Measurements from ENCODE around the gene SIRT7.

SIRT7 gene

GRCh38 chr17:81904600-81905423 lies 13.2 kb downstream of the SIRT7 start:
- FAIRE-seq (no peak), DNase-seq (ENCODE audit: insufficient read length, low spot score) (no peak)
- no peak for TF ChIP-seq CTCF (IDR thresholded peaks at IDR 0.05; ENCODE audit: insufficient read depth, missing control alignments)

GRCh38 chr17:81903896-81904599 lies 13.9 kb downstream of the SIRT7 start:
- DNase-seq (ENCODE audit: insufficient read length, low spot score), result no peak
- no peak for TF ChIP-seq CTCF (IDR thresholded peaks at IDR 0.05; ENCODE audit: insufficient read depth, missing control alignments)
- no peak for FAIRE-seq

- FAIRE-seq (no peak), DNase-seq (ENCODE audit: insufficient read length, low spot score) (no peak)
- no peak for TF ChIP-seq CTCF (IDR thresholded peaks at IDR 0.05; ENCODE audit: insufficient read depth, missing control alignments)
Measured at GRCh38 chr17:81903415-81903831, 14.6 kb downstream of the SIRT7 start.

GRCh38 chr17:81902653-81903414 lies 15.1 kb downstream of the SIRT7 start:
- no peak for TF ChIP-seq CTCF (IDR thresholded peaks at IDR 0.05; ENCODE audit: insufficient read depth, missing control alignments)
- DNase-seq (ENCODE audit: insufficient read length, low spot score) (no peak), FAIRE-seq (no peak)

GRCh38 chr17:81902023-81902652 lies 15.8 kb downstream of the SIRT7 start, which contains the start of gene NPB:
Gene NPB, plus strand, starts transcription at chr17:81902238. Its CDS starts 40 bp downstream, at chr17:81902278.
- no peak for FAIRE-seq
- TF ChIP-seq CTCF (IDR thresholded peaks at IDR 0.05; ENCODE audit: insufficient read depth, missing control alignments), result no peak
- no peak for DNase-seq (ENCODE audit: insufficient read length, low spot score)

- no peak for FAIRE-seq
Measured at GRCh38 chr17:81901167-81902022, 16.6 kb downstream of the SIRT7 start.

More at GRCh38 chr17:81901167-81902022, 16.6 kb downstream of the SIRT7 start:
- no peak for TF ChIP-seq CTCF (IDR thresholded peaks at IDR 0.05; ENCODE audit: insufficient read depth, missing control alignments)
- DNase-seq (ENCODE audit: insufficient read length, low spot score), result no peak

All from D721Med (cell line).